ENCODE data around the gene CARMIL3.

Gene CARMIL3

DNA sequence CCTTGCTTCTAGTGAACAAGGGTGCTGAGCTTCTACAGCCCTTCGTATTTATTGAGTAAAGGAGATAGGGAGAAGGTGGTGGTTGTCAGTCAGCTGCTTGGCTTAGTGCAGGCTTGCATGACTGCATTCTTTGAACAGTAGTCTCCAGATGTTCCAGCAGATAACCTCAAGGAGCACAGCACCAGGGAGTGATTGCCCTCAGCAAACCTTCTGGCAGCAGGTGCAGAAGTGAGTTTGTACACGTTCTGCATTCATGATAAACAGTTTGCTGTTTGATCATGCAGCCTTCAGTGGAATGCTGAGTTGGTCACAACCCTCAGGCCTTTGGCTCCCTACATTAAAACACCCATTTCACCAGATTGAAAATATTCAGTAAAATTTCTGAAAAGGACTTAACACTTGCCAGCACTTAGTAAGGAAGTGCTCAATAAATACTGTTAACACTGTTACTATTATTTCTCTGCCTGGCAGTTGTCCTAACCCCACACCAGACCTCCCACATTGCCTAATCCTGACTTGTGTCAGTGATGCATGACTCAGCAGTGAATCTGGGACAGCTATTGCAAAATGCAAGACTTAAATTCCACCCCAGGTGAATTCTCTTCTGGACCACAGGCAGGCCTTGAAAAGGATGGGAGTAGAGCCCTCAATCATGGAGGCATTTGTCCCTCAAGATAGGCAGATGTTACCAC, 18.9 kb upstream of the CARMIL3 start:
- TF ChIP-seq, protein P1, sequence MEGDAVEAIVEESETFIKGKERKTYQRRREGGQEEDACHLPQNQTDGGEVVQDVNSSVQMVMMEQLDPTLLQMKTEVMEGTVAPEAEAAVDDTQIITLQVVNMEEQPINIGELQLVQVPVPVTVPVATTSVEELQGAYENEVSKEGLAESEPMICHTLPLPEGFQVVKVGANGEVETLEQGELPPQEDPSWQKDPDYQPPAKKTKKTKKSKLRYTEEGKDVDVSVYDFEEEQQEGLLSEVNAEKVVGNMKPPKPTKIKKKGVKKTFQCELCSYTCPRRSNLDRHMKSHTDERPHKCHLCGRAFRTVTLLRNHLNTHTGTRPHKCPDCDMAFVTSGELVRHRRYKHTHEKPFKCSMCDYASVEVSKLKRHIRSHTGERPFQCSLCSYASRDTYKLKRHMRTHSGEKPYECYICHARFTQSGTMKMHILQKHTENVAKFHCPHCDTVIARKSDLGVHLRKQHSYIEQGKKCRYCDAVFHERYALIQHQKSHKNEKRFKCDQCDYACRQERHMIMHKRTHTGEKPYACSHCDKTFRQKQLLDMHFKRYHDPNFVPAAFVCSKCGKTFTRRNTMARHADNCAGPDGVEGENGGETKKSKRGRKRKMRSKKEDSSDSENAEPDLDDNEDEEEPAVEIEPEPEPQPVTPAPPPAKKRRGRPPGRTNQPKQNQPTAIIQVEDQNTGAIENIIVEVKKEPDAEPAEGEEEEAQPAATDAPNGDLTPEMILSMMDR (IDR thresholded peaks at IDR 0.05), result no peak
- no peak for TF ChIP-seq ZFX (IDR thresholded peaks at IDR 0.05; ENCODE audit: borderline replicate concordance)
- H3K27ac ChIP-seq, result no peak overlapping the region

DNA sequence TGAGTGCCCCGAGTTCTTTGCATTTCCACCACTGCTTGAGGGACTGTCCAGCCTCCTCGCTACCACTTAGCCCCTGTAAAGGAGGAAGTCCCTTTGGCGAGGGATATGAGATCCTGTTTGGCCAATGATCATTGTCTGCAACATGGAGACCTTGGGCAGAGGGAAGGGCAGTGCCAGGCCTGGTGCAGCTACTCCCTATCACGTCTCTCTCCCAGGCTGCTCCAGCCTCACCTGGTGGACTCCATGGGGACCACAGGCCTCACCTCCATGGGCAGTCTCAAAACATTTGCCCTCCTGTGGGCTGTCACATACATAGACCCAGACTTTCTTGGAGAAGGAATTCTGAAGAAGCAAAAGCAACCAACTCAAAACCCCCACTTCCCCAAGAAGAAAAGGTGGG, 16.0 kb upstream of the CARMIL3 start:
- H3K27ac ChIP-seq, result peak overlapping the region; percentile 81

DNA sequence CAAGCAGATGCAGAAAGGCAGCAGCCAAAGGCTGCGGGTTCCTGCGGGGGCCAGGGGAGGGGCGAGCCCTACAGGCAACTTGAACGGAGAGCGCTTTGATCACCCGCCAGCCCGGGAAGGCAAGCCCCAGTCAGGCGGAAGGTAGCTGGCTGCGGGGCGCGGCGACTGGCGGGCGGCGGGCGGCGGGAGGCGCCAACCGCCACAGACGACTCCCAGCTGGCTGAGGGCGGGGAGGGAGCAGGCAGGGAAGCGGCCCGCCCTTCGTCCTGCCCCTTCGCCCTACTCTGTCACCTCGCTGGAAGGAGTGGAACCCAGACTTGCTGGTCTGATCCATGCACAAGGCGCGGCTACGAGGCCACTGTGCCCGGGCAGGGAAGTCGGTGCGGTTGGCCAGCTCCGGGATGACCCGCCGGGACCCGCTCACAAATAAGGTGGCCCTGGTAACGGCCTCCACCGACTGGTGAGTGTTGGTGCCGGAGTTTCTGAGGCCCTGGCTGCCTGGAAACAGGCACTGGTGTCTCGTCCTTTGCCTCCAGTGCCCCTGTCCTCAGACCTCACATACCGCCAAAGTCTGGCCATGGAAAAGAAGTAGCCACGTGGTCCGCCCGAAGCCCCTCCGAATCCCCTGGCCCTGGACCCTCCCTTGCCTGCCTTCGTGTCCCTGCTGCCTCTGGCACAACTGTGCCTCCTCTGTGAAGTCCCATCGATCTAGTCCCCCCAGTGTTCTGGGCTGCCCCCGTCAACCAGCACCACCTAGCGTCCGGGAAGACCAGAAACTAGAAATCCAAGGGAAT, 15.4 kb upstream of the CARMIL3 start:
- TF ChIP-seq ZFX (IDR thresholded peaks at IDR 0.05; ENCODE audit: borderline replicate concordance), result no peak
- TF ChIP-seq, protein P1 (IDR thresholded peaks at IDR 0.05), result peak; percentile 89
- H3K27ac ChIP-seq, result peak overlapping the region; percentile 81

DNA sequence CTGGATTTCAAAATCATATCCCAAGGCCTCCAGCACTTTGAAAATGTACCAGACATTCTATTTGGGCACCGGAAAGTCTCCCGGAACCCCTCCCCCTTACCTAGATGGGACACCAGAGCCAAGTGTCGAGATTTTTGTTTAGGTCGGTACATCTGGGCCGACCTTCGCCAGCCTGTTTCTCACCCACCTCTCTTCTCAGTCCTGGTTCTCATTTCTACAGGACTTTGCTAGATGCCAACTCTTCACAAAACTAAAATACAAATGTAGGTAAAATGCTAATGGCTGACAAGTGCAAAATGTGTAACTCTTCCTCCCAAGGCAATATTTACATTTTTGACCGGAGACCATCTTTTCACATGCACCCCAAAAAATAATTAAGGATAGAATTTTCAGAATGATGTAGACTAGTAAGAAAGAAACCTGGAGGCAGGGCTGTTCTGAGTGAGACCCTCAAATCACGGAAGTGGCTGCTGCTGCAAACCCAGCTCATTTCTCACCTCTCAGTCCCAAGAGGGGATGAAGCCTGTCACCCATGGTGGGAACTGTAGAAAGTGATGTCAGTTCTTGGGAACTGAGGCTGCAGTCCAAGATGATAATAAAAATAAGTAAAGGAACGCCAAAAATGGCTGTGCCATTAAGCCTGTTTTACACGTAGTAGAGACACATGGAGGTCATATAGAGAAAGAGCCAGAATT, 14.7 kb upstream of the CARMIL3 start:
- H3K27ac ChIP-seq, result peak overlapping the region; percentile 81
- TF ChIP-seq, protein P1 (IDR thresholded peaks at IDR 0.05), result peak; percentile 50

DNA sequence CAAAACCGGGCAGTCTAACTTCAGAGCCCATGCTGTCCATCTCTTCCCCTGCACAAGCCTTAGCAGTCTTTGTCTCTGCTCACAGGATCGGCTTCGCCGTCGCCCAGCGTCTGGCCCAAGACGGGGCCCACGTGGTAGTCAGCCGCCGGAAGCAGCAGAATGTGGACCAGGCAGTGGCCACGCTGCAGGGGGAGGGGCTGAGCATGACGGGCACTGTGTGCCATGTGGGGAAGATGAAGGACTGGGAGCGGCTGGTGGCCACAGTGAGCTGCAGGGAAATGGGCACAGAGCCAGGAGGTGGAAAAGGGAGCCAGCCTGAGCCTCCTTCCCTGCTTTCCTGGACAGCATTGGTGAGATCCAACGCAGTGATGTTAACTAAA, 14.2 kb upstream of the CARMIL3 start:
- TF ChIP-seq, protein P1 (IDR thresholded peaks at IDR 0.05), result no peak
- no peak for TF ChIP-seq ZFX (IDR thresholded peaks at IDR 0.05; ENCODE audit: borderline replicate concordance)
- H3K27ac ChIP-seq, result no peak overlapping the region

DNA sequence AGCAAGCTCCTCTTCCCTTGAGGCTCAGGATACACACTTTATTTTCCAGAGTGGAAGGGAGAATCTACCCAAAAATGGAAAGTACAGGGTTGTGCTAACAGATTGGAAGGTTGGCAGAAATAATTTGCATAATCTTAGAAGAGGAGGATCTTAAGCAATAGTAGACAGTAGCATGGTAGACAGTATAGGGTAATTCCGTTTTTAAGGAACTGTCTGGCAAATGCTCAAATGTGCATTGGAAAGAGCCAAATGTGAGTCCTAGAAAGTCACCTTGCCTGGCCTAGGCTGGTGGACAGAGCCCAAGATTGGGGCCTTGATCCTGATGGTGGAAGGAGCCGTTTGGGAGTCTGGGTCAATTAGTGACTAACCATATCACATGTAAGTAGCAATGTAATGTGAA, 13.1 kb upstream of the CARMIL3 start:
- TF ChIP-seq ZFX (IDR thresholded peaks at IDR 0.05; ENCODE audit: borderline replicate concordance), result no peak
- TF ChIP-seq, protein P1 (IDR thresholded peaks at IDR 0.05), result no peak
- H3K27ac ChIP-seq, result no peak overlapping the region

DNA sequence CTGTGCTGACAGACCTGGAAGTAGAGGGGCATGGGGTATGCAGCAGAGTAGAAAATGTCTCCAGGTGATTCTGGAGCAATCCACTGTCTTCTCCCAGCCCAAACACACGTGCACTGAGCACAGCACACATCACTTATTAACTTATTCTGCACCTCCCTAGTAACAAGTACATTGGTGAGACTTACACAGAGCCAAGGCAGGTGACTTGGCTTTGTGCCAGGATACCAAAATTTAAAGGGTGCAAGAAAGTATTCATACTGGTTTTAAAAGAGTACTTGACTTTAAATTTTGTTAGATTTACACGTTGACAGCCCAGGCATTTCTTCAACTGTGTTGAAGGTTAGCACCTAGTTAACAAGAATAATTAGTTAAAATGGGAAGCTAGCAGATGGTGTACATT, 11.1 kb upstream of the CARMIL3 start:
- no peak overlapping the region for H3K27ac ChIP-seq
- TF ChIP-seq, protein P1 (IDR thresholded peaks at IDR 0.05), result no peak
- TF ChIP-seq ZFX (IDR thresholded peaks at IDR 0.05; ENCODE audit: borderline replicate concordance), result no peak
